HL-60 (cell line): ENCODE results near the gene TGIF1.

Experiments
- DNase-seq, 2 experiments: peaks; one replicate each; pipeline ENCODE4 v3.0.0-alpha.2; 2010 to 2020; ENCODE audit warnings: low read depth in 1 of 2, low spot score in 1 of 2
- H3K27ac ChIP-seq: fragments of 250-450 bp; sonication (Bioruptor Pico); replicated peaks from 2 replicates; pipeline ENCODE4 v1.5.1; 2020; ENCODE audit warnings: mild to moderate bottlenecking, moderate library complexity
- H3K27me3 ChIP-seq: fragments of 250-450 bp; sonication (Bioruptor Pico); 2 replicates; pipeline ENCODE4 v1.5.1; 2021; ENCODE audit warnings: mild to moderate bottlenecking, moderate library complexity; ENCODE audit not compliant: insufficient read depth, poor library complexity, severe bottlenecking
- H3K4me3 ChIP-seq: replicated peaks from 2 replicates; pipeline ENCODE4 v1.5.1; 2011; ENCODE audit warnings: mild to moderate bottlenecking, control low read depth, low read length; ENCODE audit not compliant: insufficient read depth
- GABPA ChIP-seq: IDR thresholded peaks from 2 replicates; pipeline ENCODE4 v1.6.1; 2012; ENCODE audit warnings: low read depth
- POLR2AphosphoS5 ChIP-seq: IDR thresholded peaks from 2 replicates; pipeline ENCODE4 v1.6.1; 2012; ENCODE audit warnings: low read depth
- SPI1 ChIP-seq: IDR thresholded peaks from 2 replicates; pipeline ENCODE4 v1.6.1; 2012; ENCODE audit warnings: low read depth, mild to moderate bottlenecking, borderline replicate concordance
- TF ChIP-seq, protein P1 (sequence below): IDR thresholded peaks from 2 replicates; pipeline ENCODE4 v1.6.1; 2012; ENCODE audit warnings: low read depth; ENCODE audit not compliant: insufficient replicate concordance
- TF ChIP-seq, protein P2 (sequence below): IDR thresholded peaks from one replicate; pipeline ENCODE4 v1.5.1; 2011; ENCODE audit warnings: low read length, control low read depth, inconsistent platforms; ENCODE audit not compliant: insufficient read depth

The TGIF1 gene

DNA sequence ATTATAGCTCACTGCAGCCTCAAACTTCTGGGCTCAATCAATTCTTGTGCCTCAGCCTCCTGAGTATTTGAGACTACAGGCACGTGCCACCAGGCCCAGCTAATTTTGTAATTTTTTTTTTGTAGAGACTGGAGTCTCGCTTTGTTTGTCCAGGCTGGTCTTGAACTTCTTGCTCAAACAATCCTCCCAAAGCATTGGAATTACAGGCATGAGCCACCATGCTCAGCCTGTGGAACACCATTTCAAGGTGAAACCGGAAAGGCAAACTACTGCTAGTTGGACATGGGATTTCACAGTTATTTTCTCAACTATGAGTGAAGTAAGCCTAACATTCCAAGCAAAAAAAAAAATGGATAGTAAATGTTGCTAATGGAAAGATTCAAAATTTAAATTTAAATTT is 20.9 kb upstream of the TGIF1 start:
- Histone ChIP-seq H3K27me3 (no peaks in the 10 kb centered on the region), H3K4me3 (no peak overlapping the region), H3K27ac (no peak overlapping the region)
- no peak for DNase-seq
- TF ChIP-seq, protein P1, sequence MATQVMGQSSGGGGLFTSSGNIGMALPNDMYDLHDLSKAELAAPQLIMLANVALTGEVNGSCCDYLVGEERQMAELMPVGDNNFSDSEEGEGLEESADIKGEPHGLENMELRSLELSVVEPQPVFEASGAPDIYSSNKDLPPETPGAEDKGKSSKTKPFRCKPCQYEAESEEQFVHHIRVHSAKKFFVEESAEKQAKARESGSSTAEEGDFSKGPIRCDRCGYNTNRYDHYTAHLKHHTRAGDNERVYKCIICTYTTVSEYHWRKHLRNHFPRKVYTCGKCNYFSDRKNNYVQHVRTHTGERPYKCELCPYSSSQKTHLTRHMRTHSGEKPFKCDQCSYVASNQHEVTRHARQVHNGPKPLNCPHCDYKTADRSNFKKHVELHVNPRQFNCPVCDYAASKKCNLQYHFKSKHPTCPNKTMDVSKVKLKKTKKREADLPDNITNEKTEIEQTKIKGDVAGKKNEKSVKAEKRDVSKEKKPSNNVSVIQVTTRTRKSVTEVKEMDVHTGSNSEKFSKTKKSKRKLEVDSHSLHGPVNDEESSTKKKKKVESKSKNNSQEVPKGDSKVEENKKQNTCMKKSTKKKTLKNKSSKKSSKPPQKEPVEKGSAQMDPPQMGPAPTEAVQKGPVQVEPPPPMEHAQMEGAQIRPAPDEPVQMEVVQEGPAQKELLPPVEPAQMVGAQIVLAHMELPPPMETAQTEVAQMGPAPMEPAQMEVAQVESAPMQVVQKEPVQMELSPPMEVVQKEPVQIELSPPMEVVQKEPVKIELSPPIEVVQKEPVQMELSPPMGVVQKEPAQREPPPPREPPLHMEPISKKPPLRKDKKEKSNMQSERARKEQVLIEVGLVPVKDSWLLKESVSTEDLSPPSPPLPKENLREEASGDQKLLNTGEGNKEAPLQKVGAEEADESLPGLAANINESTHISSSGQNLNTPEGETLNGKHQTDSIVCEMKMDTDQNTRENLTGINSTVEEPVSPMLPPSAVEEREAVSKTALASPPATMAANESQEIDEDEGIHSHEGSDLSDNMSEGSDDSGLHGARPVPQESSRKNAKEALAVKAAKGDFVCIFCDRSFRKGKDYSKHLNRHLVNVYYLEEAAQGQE = no peak
- TF ChIP-seq, protein P2, sequence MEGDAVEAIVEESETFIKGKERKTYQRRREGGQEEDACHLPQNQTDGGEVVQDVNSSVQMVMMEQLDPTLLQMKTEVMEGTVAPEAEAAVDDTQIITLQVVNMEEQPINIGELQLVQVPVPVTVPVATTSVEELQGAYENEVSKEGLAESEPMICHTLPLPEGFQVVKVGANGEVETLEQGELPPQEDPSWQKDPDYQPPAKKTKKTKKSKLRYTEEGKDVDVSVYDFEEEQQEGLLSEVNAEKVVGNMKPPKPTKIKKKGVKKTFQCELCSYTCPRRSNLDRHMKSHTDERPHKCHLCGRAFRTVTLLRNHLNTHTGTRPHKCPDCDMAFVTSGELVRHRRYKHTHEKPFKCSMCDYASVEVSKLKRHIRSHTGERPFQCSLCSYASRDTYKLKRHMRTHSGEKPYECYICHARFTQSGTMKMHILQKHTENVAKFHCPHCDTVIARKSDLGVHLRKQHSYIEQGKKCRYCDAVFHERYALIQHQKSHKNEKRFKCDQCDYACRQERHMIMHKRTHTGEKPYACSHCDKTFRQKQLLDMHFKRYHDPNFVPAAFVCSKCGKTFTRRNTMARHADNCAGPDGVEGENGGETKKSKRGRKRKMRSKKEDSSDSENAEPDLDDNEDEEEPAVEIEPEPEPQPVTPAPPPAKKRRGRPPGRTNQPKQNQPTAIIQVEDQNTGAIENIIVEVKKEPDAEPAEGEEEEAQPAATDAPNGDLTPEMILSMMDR = no peak
- TF ChIP-seq POLR2AphosphoS5 = no peak
- no peak for TF ChIP-seq SPI1
- no peak for TF ChIP-seq GABPA

DNA sequence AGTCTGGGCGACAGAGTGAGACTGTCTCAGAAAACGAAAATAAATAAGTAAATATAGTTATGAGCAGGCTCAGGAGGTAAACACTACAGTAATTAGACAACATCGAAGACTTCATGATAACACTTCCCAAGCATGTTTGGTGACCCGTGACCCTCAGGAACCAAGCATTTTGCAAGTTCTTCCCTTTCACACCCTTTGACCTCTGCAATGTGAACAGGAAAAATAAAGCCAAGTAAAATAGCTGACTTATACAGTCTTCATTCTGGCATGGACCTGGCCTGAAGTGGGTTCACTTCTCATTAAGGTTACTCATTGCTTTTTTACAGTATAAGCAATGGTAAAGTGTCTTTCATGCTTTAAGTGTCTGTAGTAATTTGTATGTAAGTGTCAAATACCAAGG is 15.3 kb upstream of the TGIF1 start:
- DNase-seq = no peak
- H3K27me3 ChIP-seq = no peaks in the 10 kb centered on the region
- H3K27ac ChIP-seq = no peak overlapping the region
- TF ChIP-seq, protein P2 = no peak
- TF ChIP-seq POLR2AphosphoS5 = no peak
- TF ChIP-seq SPI1 = no peak
- TF ChIP-seq GABPA = no peak
- TF ChIP-seq, protein P1 = no peak
- H3K4me3 ChIP-seq = no peak overlapping the region

DNA sequence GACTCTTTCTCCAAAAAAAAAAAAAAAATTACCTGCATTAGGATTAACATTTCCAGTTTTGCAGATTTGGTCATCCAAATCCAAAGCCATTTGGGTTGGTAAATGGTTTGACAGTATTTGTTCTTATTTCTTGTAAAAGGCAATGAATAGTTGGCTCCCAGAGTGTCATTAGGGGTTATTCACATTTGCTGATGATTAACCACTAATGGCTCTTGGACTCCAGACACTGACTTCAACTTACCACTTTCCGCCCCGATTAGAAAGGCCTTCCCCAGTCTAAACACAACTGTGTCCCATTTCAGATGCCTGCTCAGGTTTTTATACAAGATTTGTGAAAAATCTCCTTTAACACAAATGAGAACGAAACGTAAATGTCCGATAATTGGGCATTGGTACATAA is 9.6 kb upstream of the TGIF1 start:
- DNase-seq = no peak
- Histone ChIP-seq H3K27ac (no peak overlapping the region), H3K4me3 (no peak overlapping the region), H3K27me3 (no peaks in the 10 kb centered on the region)
- TF ChIP-seq POLR2AphosphoS5 = no peak
- TF ChIP-seq, protein P1 = no peak
- no peak for TF ChIP-seq GABPA
- no peak for TF ChIP-seq SPI1
- TF ChIP-seq, protein P2 = no peak
